Erythroblast (primary cell): ENCODE measurements around the gene SUPT7L.
"Not testable (repeated sequence)": the region's sequence is repeated elsewhere in the genome, so short reads cannot be mapped to it uniquely, and the experiment has no call there.

Experiments used
- DNase-seq, 2 experiments: peaks; one replicate each; lab custom pipeline; 2025; lab: John Stamatoyannopoulos, UW
- GATA1 ChIP-seq: IDR thresholded peaks from 2 replicates; pipeline ENCODE4 v1.6.1; 2011; ENCODE audit warnings: low read depth, mild to moderate bottlenecking, control low read depth, low read length, moderate library complexity
- POLR2A ChIP-seq: IDR thresholded peaks from 2 replicates; pipeline ENCODE4 v1.6.1; 2011; ENCODE audit warnings: mild to moderate bottlenecking, low read length

The SUPT7L gene

DNA sequence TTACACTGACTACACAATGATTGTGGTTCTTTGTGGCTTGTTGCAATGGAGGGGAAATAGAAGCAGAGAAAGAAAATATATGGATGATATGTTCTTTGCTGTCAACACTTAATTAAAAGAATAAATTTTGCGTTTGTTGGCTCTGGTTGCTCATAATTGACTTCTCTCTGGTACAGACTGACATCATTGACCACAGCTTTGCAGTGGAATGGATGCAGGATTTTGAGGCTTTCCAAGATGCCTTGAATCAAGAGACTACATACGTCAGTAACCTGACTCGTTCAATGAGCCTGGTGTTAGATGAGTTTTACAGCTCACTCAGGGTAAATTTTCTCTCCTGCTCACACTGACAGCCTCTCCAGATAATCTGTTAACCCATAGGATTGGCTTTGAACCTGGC lies 24.7 kb downstream of the SUPT7L start:
- TF ChIP-seq POLR2A (no peak), GATA1 (no peak)
- no peak for DNase-seq

DNA sequence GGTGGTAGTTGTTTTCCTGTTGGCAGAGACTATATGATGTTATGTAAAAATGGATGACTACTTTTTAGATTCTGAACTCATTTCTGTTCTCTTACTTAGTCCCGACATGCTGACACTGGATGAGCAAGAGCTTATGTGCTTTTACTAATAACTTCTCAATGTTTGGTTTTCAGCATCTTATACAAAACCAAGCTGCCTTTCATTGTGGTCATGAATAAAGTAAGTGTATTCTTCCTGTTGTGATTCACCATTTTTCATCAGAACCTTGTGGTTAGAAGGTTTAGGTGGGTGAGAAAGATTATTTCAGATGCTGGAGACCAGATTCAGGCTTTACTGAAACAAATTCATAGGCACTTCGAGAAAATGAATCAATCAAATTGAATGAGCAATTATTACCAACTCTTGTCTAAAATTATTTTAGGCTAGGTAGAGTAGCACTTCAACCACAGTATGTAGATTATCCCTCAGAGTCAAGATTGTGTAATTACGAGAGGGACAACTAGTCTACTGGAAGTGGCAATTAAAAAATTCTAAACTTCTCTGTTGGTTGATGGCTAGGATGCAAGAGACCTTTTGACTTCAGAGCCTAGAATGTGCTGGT lies 25.3 kb downstream of the SUPT7L start:
- DNase-seq = no peak
- TF ChIP-seq GATA1 (no peak), POLR2A (no peak)

DNA sequence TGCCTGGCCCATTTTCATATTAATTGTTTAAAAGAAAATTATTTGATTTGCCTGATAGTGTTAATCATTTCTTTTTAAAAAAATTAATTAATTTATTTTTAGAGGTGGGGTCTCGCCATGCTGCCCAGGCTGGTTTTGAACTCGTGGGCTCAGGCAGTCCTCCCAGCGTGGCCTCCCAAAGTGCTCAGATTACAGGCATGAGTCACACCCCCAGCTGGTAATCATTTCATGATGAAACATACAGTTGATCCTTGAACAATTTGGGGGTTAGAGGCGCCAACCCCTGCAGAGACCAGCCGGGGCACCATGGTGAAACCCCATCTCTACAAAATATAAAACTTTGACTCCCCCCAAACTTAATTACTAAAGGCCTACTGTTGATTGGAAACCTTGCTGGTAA lies 26.6 kb downstream of the SUPT7L start:
- no peak for TF ChIP-seq GATA1
- no peak for TF ChIP-seq POLR2A
- peak in 1 of 2 experiments; percentile 33 for DNase-seq

GRCh38 chr2:27634291-27634690 lies 29.1 kb downstream of the SUPT7L start:
- TF ChIP-seq POLR2A (no peak), GATA1 (no peak)
- DNase-seq = no peak

GRCh38 chr2:27630257-27630656 lies 33.2 kb downstream of the SUPT7L start:
- not testable (repeated sequence) for DNase-seq

DNA sequence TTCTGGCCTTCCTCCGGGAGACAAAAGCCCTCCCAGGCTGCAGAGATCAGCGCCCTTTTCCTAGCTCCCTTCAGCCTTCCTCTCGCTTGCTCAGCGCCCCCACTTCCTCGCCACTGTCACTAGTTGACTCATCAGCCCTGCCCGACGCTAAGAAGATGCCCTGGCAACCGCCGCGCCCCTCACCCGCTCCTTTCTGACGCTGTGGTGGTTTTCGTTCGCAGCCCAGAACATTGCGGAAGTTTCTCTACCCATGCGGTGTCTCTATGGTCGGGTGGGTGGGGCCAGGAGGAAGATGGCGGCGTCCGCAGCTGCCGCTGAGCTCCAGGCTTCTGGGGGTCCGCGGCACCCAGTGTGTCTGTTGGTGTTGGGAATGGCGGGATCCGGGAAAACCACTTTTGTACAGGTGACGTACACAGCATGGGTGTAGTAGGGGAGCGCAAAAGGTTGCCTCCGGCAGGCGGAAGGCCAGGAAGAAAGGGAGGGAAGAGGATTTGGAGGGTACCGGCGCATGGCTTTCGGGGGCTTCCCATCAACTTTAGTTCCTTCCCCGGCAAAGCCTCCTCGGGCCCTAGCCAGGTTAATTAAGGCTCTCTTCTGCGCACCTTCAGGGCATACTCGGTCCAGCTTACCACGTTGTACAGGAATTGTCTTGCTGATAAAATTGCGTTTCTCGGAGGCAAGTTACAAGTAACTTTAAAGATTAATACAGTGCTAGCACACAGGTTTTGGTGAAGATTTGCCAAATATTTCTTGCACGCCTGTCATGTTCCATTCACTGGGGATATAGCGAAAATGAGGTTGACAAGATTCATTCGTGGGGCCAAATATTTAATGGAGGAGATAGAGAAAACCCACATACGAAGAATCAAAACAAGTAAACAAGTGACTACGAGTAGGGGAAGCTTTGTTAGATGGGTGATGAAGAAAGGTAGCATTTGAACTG lies 34.4 kb downstream of the SUPT7L start, which contains the start of the genes CCDC121 and GPN1:
Gene CCDC121 (minus strand): TSS at position 246 of the 943 bp plus-strand sequence. CDS start 1,213 bp downstream, outside the sequence.
Gene GPN1 (plus strand): TSS at position 284 of the 943 bp plus-strand sequence. CDS start 9 bp downstream, at position 293.
- no peak for TF ChIP-seq GATA1
- peak; percentile 90 for TF ChIP-seq POLR2A

GRCh38 chr2:27627963-27628766 lies 35.2 kb downstream of the SUPT7L start:
- DNase-seq = peak; percentile 44 to 53
- no peak for TF ChIP-seq GATA1
- TF ChIP-seq POLR2A = no peak

More for the DNA sequence above, 34.4 kb downstream of the SUPT7L start, which contains the start of the genes CCDC121 and GPN1:
- DNase-seq = peak; percentile 89 to 93

- DNase-seq = not testable (repeated sequence)
These were observed 36.5 kb downstream of the SUPT7L start for GRCh38 chr2:27626921-27627320.

GRCh38 chr2:27626323-27626722 lies 37.1 kb downstream of the SUPT7L start:
- DNase-seq = not testable (repeated sequence)

GRCh38 chr2:27624943-27625342 lies 38.5 kb downstream of the SUPT7L start:
- TF ChIP-seq POLR2A (no peak), GATA1 (no peak)
- DNase-seq = no peak

- TF ChIP-seq GATA1 = no peak
- TF ChIP-seq POLR2A = no peak
- DNase-seq = no peak
These were observed 40.5 kb downstream of the SUPT7L start for GRCh38 chr2:27622921-27623384.

DNA sequence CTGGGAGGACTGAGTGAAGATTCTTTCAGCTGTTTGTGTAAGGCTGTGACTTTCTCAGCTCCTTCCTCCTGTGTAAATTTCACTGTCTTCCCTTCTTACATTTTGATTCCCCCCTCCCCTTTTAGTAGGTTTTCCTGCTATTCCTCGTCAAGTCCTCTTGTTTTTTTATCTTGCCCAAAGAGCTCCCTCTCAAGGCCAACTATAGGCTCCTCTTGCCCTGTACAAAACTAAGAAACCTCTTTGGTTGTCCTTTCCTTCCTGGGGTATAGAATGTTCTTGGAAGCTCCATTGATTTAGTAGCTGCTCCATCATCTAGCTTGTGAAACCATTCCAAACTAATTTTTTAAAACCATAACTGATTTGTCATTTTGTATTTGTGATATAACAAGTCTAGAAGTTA lies 41.9 kb downstream of the SUPT7L start:
- TF ChIP-seq GATA1 (no peak), POLR2A (no peak)
- no peak for DNase-seq

GRCh38 chr2:27615316-27615715 lies 48.1 kb downstream of the SUPT7L start:
- DNase-seq = no peak
- no peak for TF ChIP-seq POLR2A
- no peak for TF ChIP-seq GATA1

- no peak for TF ChIP-seq GATA1
- no peak for TF ChIP-seq POLR2A
- no peak for DNase-seq
These were observed 49.4 kb downstream of the SUPT7L start for GRCh38 chr2:27613985-27614384.
